Measurements from ENCODE around the gene PRAC2. TPM values are rescaled to one million over a fixed set of nuclear protein-coding genes. Genes with fewer than 3 reads are reported as not detected.
A peak's percentile ranks its signal among the peaks of the same experiment; 100 is the strongest.

Gene PRAC2
- total RNA-seq, 1 experiment from 2014 or later: 40.8 TPM

GRCh38 chr17:48717367-48718226, 5.4 kb upstream of the PRAC2 start:
- DNase-seq: no peak
- Histone ChIP-seq H3K4me3 (ENCODE audit: insufficient read depth, low read depth, low read length) (peak overlapping the region; percentile 57; the same call in 1 of the 2 replicates), H3K36me3 (replicated peaks; ENCODE audit: control insufficient read depth, insufficient read depth, low read length) (no peaks in the 10 kb centered on the region), H3K27me3 (ENCODE audit: control insufficient read depth, insufficient read depth, low read length) (peaks cover 68% of the 10 kb centered on the region)

- Histone ChIP-seq H3K27me3 (ENCODE audit: control insufficient read depth, insufficient read depth, low read length) (peaks cover 74% of the 10 kb centered on the region), H3K36me3 (replicated peaks; ENCODE audit: control insufficient read depth, insufficient read depth, low read length) (no peaks in the 10 kb centered on the region), H3K4me3 (ENCODE audit: insufficient read depth, low read depth, low read length) (peak overlapping the region; percentile 57)
- no peak for DNase-seq
These were observed 4.7 kb upstream of the PRAC2 start for GRCh38 chr17:48718227-48718760.

GRCh38 chr17:48718761-48719641, 4.0 kb upstream of the PRAC2 start:
- peaks cover 81% of the 10 kb centered on the region for H3K27me3 ChIP-seq (ENCODE audit: control insufficient read depth, insufficient read depth, low read length)
- DNase-seq: peak; percentile 76
- H3K4me3 ChIP-seq (ENCODE audit: insufficient read depth, low read depth, low read length): peak overlapping the region; percentile 57

GRCh38 chr17:48719642-48720265, 3.2 kb upstream of the PRAC2 start:
- peak overlapping the region; percentile 57; the same call in 1 of the 2 replicates for H3K4me3 ChIP-seq (ENCODE audit: insufficient read depth, low read depth, low read length)
- peak; percentile 89 for DNase-seq
- H3K27me3 ChIP-seq (ENCODE audit: control insufficient read depth, insufficient read depth, low read length): peaks cover 88% of the 10 kb centered on the region
- H3K36me3 ChIP-seq (replicated peaks; ENCODE audit: control insufficient read depth, insufficient read depth, low read length): no peaks in the 10 kb centered on the region

More at GRCh38 chr17:48718761-48719641, 4.0 kb upstream of the PRAC2 start:
- H3K36me3 ChIP-seq (replicated peaks; ENCODE audit: control insufficient read depth, insufficient read depth, low read length): no peaks in the 10 kb centered on the region

- no peak for DNase-seq
- peak overlapping the region; percentile 57; the same call in 1 of the 2 replicates for H3K4me3 ChIP-seq (ENCODE audit: insufficient read depth, low read depth, low read length)
- peaks cover 92% of the 10 kb centered on the region for H3K27me3 ChIP-seq (ENCODE audit: control insufficient read depth, insufficient read depth, low read length)
- no peaks in the 10 kb centered on the region for H3K36me3 ChIP-seq (replicated peaks; ENCODE audit: control insufficient read depth, insufficient read depth, low read length)
These were observed 2.5 kb upstream of the PRAC2 start for GRCh38 chr17:48720266-48721008.

GRCh38 chr17:48721009-48721402, 2.0 kb upstream of the PRAC2 start:
- Histone ChIP-seq H3K36me3 (replicated peaks; ENCODE audit: control insufficient read depth, insufficient read depth, low read length) (no peaks in the 10 kb centered on the region), H3K4me3 (ENCODE audit: insufficient read depth, low read depth, low read length) (peak overlapping the region; percentile 59; the same call in 1 of the 2 replicates), H3K27me3 (ENCODE audit: control insufficient read depth, insufficient read depth, low read length) (peaks cover 94% of the 10 kb centered on the region)
- no peak for DNase-seq

- Histone ChIP-seq H3K27me3 (ENCODE audit: control insufficient read depth, insufficient read depth, low read length) (peaks cover 98% of the 10 kb centered on the region), H3K36me3 (replicated peaks; ENCODE audit: control insufficient read depth, insufficient read depth, low read length) (no peaks in the 10 kb centered on the region), H3K4me3 (ENCODE audit: insufficient read depth, low read depth, low read length) (peak within 1 kb of the TSS; percentile 59)
- DNase-seq: no peak
These were observed 631 bp upstream of the PRAC2 start, which contains the start of gene PRAC1 for GRCh38 chr17:48722201-48722907. TSS of gene PRAC1 (minus strand) at chr17:48722518. CDS start at chr17:48722392, 126 bp downstream.

- no peaks in the 10 kb centered on the region for H3K36me3 ChIP-seq (replicated peaks; ENCODE audit: control insufficient read depth, insufficient read depth, low read length)
- DNase-seq: peak; percentile 80
- peak overlapping the region; percentile 59 for H3K4me3 ChIP-seq (ENCODE audit: insufficient read depth, low read depth, low read length)
- H3K27me3 ChIP-seq (ENCODE audit: control insufficient read depth, insufficient read depth, low read length): peaks cover 98% of the 10 kb centered on the region
These were observed 652 bp downstream of the PRAC2 start for GRCh38 chr17:48723423-48724250.

- DNase-seq: peak; percentile 81
- no peaks in the 10 kb centered on the region for H3K36me3 ChIP-seq (replicated peaks; ENCODE audit: control insufficient read depth, insufficient read depth, low read length)
- peaks cover 98% of the 10 kb centered on the region for H3K27me3 ChIP-seq (ENCODE audit: control insufficient read depth, insufficient read depth, low read length)
- peak overlapping the region; percentile 20; the same call in 1 of the 2 replicates for H3K4me3 ChIP-seq (ENCODE audit: insufficient read depth, low read depth, low read length)
These were observed 1.4 kb downstream of the PRAC2 start for GRCh38 chr17:48724251-48725003.

- no peak for DNase-seq
- Histone ChIP-seq H3K36me3 (replicated peaks; ENCODE audit: control insufficient read depth, insufficient read depth, low read length) (no peaks in the 10 kb centered on the region), H3K27me3 (ENCODE audit: control insufficient read depth, insufficient read depth, low read length) (peaks cover 99% of the 10 kb centered on the region), H3K4me3 (ENCODE audit: insufficient read depth, low read depth, low read length) (no peak overlapping the region)
These were observed 2.0 kb downstream of the PRAC2 start for GRCh38 chr17:48725004-48725287.

- Histone ChIP-seq H3K36me3 (replicated peaks; ENCODE audit: control insufficient read depth, insufficient read depth, low read length) (no peaks in the 10 kb centered on the region), H3K27me3 (ENCODE audit: control insufficient read depth, insufficient read depth, low read length) (peaks cover 99% of the 10 kb centered on the region), H3K4me3 (ENCODE audit: insufficient read depth, low read depth, low read length) (no peak overlapping the region)
- DNase-seq: no peak
These were observed 2.5 kb downstream of the PRAC2 start for GRCh38 chr17:48725288-48726064.
